HepG2 (cell line): ENCODE results near the gene GSC2. TPM values are rescaled to one million over a fixed set of nuclear protein-coding genes. Genes with fewer than 3 reads are reported as not detected.

ENCODE experiments used
- MLXIP ChIP-seq: sonication (generic); formaldehyde crosslinking; IDR thresholded peaks from 2 replicates; pipeline ENCODE4 v1.9.0; 2021; ENCODE audit warnings: missing genetic modification reagents, borderline replicate concordance
- POGK ChIP-seq: sonication (generic); formaldehyde crosslinking; conservative IDR thresholded peaks from 2 replicates; pipeline ENCODE4 v1.8.0; 2022; ENCODE audit warnings: mild to moderate bottlenecking, moderate library complexity, missing genetic modification reagents
- SIN3A ChIP-seq: IDR thresholded peaks from 2 replicates; pipeline ENCODE4 v1.6.1; 2011; ENCODE audit warnings: low read depth, mild to moderate bottlenecking, control low read depth, low read length, borderline replicate concordance
- ZNF710 ChIP-seq: sonication (generic); formaldehyde crosslinking; IDR thresholded peaks from 2 replicates; pipeline ENCODE4 v1.5.0; 2020; ENCODE audit warnings: mild to moderate bottlenecking, missing genetic modification reagents, borderline replicate concordance
- polyA plus RNA-seq, 8 experiments: library from polyadenylated mRNA; depleted of rRNA in 3 of 8; stranded (reverse) in 7 of 8; unstranded in 1 of 8; fragments of >200 nt; fragmentation: Illumina TruSeq in 4 of 8; extraction: Trizol in 4 of 8; gene quantifications; 2 replicates each; pipeline versions ENCODE4 v1.2.1 to v1.2.3, GENCODE V29; 2011 to 2016; ENCODE audit warnings: low read depth in 4 of 8, missing spikeins in 1 of 8, mixed read lengths in 1 of 8; ENCODE audit not compliant: insufficient read depth in 1 of 8
- total RNA-seq, 5 experiments: library from RNA; depleted of rRNA; stranded (reverse); fragments of >200 nt; fragmentation: Illumina TruSeq; extraction: Trizol; gene quantifications; 2 replicates each; pipeline ENCODE4 v1.2.3, GENCODE V29; 2016; ENCODE audit warnings: low read depth in 1 of 5

The GSC2 gene
- total and polyA plus RNA-seq, 2 of the 13 experiments (the other 11 are each of a cell fraction or from before 2014, with no cell fraction given), result not detected

GRCh38 chr22:19183216-19183615, 33.1 kb upstream of the GSC2 start (continued):
- TF ChIP-seq MLXIP (CRISPR knock-in tag) (no peak), SIN3A (no peak), ZNF710 (no peak), POGK (CRISPR knock-in tag) (no peak)
